IPS DF 19.7 (cell line): ENCODE measurements around the gene NET1.

Experiments used
- DNase-seq: peaks from one replicate; pipeline ENCODE4 v3.0.0-alpha.2; 2013; ENCODE audit warnings: low read depth, low spot score

Gene NET1

DNA sequence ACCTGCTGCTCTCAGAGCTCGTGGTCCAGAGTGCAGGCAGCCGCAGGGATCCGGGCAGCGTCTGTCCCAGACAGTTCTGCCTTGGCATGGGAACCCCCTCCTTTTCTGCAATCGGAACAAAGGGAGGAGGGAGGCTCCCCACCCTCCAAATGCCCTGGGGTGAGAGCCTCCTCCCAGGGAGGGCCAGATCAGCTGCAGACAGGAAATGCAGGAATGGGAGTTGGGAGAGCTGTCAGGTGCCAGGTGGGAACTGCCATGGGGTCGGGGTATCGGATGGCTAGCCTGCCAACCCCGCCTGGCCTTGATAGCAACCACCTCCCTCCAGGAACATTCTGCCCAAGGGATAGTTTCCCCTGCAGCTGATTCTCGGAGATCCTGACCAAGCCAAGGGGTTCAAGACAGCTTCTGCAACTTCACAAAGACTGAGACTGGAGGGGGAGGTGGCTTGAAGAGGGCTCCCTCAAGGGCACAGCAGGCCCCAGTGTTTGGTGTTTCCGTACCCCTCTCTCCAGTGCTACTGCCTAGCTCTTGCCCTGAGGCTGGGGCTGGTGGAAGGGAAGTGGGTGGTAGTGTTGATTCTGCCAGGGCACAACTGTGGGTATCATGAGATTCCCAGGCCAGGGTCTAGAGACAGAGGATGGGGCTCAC lies 87.3 kb downstream of the NET1 start, which contains the start of gene CALML5:
TSS of gene CALML5 (minus strand) at position 78 of the 648 bp plus-strand sequence. CDS start 132 bp downstream, outside the sequence.
- no peak for DNase-seq

DNA sequence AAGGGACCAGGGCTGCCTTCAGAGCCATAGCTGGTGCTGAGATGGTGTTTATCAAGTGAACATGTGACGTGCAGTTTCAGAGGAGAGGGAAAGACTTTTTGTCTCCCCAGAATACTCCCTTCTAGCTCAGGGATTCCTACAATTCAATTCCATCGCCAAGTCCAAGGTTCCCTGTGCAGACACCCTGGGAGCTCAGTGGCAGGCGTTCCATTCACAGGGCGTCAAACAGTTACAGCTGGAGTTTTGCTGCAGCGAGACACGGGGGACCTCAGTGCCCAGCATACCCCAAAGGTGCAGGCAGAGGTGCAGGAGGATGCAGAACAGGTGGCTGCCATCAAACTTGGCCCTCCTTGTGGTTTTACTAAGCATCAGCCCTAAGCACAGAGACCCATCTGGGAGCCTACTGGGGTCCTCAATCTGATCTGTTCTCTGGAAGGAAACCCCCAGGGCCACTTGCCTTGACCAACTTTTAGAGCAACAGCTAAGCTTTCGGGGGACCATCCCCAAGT lies 87.9 kb downstream of the NET1 start:
- DNase-seq: no peak

- no peak for DNase-seq
Observed at GRCh38 chr10:5500910-5501309, 88.6 kb downstream of the NET1 start.

DNA sequence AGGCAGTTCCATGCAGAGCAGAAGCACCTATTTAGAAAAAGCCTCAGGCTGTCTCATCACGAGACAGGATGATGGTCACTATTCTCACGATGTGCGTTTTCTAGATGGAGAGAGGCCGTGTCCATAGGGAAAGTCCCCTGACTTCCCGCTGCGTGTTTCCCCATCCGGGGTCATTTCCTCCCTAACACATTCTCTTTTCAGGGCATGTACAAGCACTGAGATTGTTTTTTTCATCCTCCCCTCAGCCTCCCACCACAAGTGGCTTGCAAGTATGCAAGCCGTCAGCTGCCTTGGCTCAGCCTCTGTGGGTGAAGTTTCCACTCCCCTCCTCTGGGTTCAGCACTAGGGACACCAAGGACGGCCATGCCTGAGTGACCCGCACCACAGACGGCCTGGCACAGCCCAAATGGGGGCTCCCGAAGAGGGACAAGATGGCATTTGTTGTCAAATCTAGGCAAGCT lies 89.7 kb downstream of the NET1 start:
- no peak for DNase-seq

GRCh38 chr10:5502571-5503476 lies 90.5 kb downstream of the NET1 start:
- no peak for DNase-seq

GRCh38 chr10:5503477-5503835 lies 91.1 kb downstream of the NET1 start:
- DNase-seq: no peak

DNA sequence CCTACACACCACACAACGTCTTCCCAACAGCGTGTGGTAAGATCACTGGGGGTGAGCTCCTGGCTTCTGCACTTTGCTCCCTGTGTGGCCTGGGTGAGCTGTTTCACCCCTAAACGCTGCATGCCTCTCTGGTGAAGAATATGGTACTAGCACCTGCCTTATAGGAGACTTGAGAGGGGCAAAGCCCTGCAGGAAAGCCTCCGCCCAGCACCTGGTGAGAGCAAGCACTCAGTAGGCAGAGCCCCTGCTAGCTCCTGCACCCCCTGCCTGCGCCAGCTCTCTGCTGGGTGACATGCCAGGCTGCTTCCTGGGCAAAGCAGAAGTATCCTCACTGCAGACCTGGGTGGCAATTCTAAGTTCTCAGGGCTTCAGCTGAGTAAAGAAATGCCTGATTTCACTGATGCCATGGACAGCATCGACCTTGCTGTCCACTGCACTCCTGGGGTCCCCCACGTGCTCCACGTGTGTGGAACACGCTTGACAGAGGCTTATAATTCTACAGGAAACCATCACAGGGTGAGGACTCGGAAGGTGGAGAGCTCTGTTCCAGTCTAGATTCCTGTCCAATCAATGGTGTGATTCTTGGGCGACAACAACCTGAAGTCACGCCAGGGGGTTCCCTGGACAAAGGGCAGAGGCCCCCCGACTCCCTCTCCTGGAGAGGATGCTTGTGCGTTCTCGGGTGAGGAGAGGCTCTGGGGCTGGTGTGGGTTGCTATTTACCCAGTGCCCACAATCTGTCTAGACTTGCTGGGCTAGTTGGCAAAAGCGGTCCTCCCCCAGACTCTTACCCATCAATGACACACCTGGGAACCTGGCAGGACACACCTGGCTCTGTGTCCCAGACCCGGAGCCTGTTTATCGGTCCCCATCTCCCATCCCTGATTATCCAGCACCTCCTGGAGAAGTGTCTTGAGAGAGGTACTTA lies 92.1 kb downstream of the NET1 start:
- no peak for DNase-seq

DNA sequence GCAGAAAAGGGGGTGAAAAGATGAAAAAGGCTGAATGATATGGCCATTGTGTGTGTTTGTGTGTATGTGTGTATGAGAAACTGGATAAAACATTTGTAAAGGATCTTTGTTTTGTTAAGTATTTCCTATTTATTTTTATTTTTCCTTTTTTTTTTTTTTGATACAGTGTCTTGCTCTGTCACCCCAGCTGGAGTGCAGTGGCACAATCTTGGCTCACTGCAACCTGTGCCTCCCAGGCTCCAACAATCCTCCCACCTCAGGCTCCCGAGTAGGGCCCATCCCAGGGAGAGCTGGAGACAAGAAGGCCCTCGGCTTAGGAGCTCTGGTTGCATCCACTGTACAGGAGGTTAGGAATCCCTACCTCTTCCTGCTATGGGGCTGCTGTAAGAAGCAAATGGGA lies 93.9 kb downstream of the NET1 start:
- no peak for DNase-seq

DNA sequence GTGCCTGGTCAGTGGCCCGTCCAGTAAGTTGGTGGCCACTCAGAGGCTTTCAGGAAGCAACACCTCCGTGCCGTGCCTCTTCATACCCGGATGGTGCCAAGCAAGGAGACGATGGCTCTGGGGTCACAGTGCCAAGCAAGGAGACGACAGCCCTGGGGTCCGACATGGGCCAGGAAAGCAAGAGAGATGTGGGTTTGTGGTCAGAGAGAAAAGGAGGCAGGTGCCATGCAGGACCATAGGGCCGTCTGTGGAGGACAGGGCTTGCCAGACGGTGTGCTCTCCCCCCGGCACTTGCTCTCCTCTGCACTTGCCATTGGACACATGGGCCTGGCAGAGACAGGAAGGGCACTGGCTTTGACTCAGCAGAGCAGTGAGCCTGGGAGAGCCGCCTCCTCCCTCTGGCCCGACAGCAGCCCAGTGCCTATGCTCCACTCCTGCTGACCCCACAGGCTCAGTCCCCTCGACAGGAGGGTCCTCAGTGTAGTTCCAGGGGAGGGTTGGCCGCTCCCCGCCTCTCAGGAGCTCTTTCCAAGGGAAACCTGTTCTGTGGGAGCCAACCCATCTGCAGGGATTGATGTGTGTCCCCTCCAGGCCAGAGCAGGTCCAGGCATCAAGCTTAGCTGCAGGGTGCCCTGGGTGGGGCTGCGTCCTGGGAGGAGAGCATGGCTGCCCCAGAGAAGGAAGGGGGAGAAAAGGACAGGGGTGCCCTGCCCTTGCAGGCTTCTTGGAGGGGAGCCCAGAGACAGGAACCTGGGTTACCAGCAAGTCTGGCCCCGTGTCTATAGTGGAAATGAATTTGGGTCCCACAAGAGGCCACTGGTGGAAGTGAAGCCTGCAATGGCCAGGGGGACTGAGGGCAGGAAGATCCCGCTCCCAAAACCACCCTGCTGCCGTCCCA lies 94.6 kb downstream of the NET1 start:
- no peak for DNase-seq

DNA sequence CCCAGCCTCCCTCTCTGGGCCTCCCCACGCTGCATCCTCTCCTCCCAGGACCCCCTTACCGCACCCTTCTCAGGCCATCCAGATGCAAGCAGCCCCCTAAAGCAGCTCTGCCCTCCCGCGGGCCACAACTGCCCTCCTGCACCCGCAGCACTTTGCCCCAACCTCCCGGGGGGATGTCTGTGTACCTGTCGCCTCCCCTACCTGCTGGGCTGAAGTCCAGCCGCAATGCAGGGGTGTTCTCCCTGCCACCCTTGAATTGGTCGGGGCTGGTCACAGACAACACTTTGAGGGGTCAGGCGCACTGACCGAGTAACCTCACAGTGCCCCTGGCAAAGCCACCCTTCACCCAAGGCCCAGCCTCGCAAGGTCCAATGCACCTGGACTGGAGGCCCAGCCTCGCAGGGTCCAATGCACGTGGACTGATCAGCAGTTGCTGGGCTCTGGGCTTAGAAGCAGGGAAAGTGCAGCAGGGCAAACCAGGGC lies 95.3 kb downstream of the NET1 start:
- DNase-seq: no peak

DNA sequence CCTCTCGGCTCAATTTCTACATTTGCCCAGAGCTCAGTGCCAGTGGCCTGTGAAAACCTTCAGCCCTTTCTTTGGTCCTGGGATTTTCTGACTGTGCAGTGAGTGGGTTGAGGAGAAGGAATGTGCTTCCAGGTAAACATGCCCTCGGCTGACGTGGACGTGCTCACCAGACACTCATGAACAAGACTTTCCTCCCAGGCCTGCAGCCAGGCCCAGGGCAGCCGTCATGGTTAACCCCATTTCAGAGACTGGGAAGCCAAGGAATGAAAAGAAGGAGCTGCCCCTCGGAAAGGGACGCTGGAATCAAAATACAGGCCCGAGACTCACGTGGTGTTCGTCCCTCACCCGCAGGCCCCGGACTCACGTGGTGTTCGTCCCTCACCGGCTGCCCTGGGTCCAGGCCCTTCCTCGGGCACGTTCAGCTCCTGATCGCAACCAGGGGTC lies 95.8 kb downstream of the NET1 start:
- DNase-seq: no peak
